GM12878 (cell line): ENCODE results near the gene CSMD2. TPM values are rescaled to one million over a fixed set of nuclear protein-coding genes. Genes with fewer than 3 reads are reported as not detected.

Source experiments
- ATAC-seq: fragments of 200-7000 bp; cut with Tn5 transposase; 3 replicates; pipeline ENCODE4 v1.9.1; 2020; ENCODE audit warnings: mild to moderate bottlenecking, moderate library complexity
- BruUV-seq: library from RNA; stranded (reverse); fragments of 400-500 nt; replicated peaks from 2 replicates; lab custom pipeline; 2021; lab: Mats Ljungman, UMichigan
- CTCF ChIA-PET: fragments of 300-600 bp; sonication (Branson Sonifier 250); formaldehyde crosslinking; extraction: SDS; loops from one replicate; lab custom pipeline; 2021; ENCODE audit warnings: inconsistent platforms; lab: Yijun Ruan, JAX
- POLR2A ChIA-PET: fragments of 350-600 bp; formaldehyde crosslinking; extraction: SDS; loops from one replicate; lab custom pipeline; 2021; ENCODE audit warnings: inconsistent platforms; lab: Charles Lee
- RAD21 ChIA-PET: fragments of 300-600 bp; sonication (Branson Sonifier 250); formaldehyde crosslinking; loops from one replicate; lab custom pipeline; 2023; ENCODE audit warnings: antibody characterized with exemption; ENCODE audit not compliant: unreplicated experiment; lab: Charles Lee
- SMC1A ChIA-PET: fragments of 300-600 bp; sonication (Branson Sonifier 250); formaldehyde crosslinking; loops from one replicate; lab custom pipeline; 2023; ENCODE audit not compliant: unreplicated experiment, uncharacterized antibody; lab: Charles Lee
- DNase-seq: peaks from one replicate; pipeline ENCODE4 v3.0.0-alpha.2; 2011; ENCODE audit warnings: low read depth, low spot score
- FAIRE-seq: peaks from 3 replicates; lab custom pipeline; 2011; peaks lifted over from hg19 to GRCh38; lab: Jason Lieb, UNC
- H2AFZ ChIP-seq: 2 replicates; pipeline ENCODE4 v1.6.0; 2011; ENCODE audit warnings: low read depth, low read length, control low read depth; ENCODE audit not compliant: control insufficient read depth
- H3K27ac ChIP-seq: 2 replicates; pipeline ENCODE4 v1.5.1; 2011; ENCODE audit warnings: control low read depth; ENCODE audit not compliant: control insufficient read depth, insufficient read depth
- H3K27me3 ChIP-seq, 2 experiments: replicated peaks in 1 of 2; 2 replicates each; pipeline versions ENCODE4 v1.6.0 to v1.6.1; 2011; ENCODE audit warnings: low read length in 1 of 2; ENCODE audit not compliant: control insufficient read depth in 2 of 2, insufficient read depth in 2 of 2
- H3K36me3 ChIP-seq, 2 experiments: 2 replicates each; pipeline ENCODE4 v1.5.1; 2011; ENCODE audit warnings: low read length in 1 of 2; ENCODE audit not compliant: control insufficient read depth in 2 of 2, insufficient read depth in 2 of 2
- H3K4me1 ChIP-seq: 2 replicates; pipeline ENCODE4 v1.6.1; 2011; ENCODE audit warnings: mild to moderate bottlenecking, low read length, moderate library complexity, mixed read lengths; ENCODE audit not compliant: control insufficient read depth, insufficient read depth
- H3K4me2 ChIP-seq: 2 replicates; pipeline ENCODE4 v1.6.0; 2011; ENCODE audit warnings: control low read depth; ENCODE audit not compliant: control insufficient read depth, insufficient read depth
- H3K4me3 ChIP-seq: fragments of 200-600 bp; sonication (generic); 2 replicates; pipeline ENCODE4 v1.5.1; 2016
- H3K79me2 ChIP-seq: 2 replicates; pipeline ENCODE4 v1.6.0; 2011; ENCODE audit warnings: low read length; ENCODE audit not compliant: control insufficient read depth, insufficient read depth
- H3K9ac ChIP-seq: 2 replicates; pipeline ENCODE4 v1.8.0; 2011; ENCODE audit warnings: low read length, control low read depth, mixed read lengths; ENCODE audit not compliant: control insufficient read depth, insufficient read depth
- H3K9me3 ChIP-seq: replicated peaks from 3 replicates; pipeline ENCODE4 v1.5.1; 2011; ENCODE audit warnings: mild to moderate bottlenecking, low read length; ENCODE audit not compliant: control insufficient read depth, insufficient read depth
- H4K20me1 ChIP-seq: 2 replicates; pipeline ENCODE4 v1.6.0; 2011; ENCODE audit not compliant: control insufficient read depth, insufficient read depth
- BCL3 ChIP-seq: IDR thresholded peaks from 2 replicates; pipeline ENCODE4 v1.6.1; 2011; ENCODE audit warnings: borderline replicate concordance, low read depth, mild to moderate bottlenecking, moderate library complexity, low read length; ENCODE audit not compliant: insufficient read depth, poor library complexity, severe bottlenecking
- CEBPZ ChIP-seq: fragments of 150-350 bp; IDR thresholded peaks from 2 replicates; pipeline ENCODE4 v1.6.1; 2016; ENCODE audit warnings: low read depth, low read length
- GABPA ChIP-seq: IDR thresholded peaks from 2 replicates; pipeline ENCODE4 v1.6.1; 2014; ENCODE audit warnings: antibody characterized with exemption, low read depth, mild to moderate bottlenecking, inconsistent platforms
- HSF1 ChIP-seq: fragments of 150-350 bp; IDR thresholded peaks from 2 replicates; pipeline ENCODE4 v1.6.1; 2014; ENCODE audit warnings: mild to moderate bottlenecking, low read depth, low read length
- JUNB ChIP-seq: IDR thresholded peaks from 2 replicates; pipeline ENCODE4 v1.6.1; 2016; ENCODE audit warnings: antibody characterized with exemption, mild to moderate bottlenecking
- PAX5 ChIP-seq: IDR thresholded peaks from 2 replicates; pipeline ENCODE4 v1.6.1; 2011; ENCODE audit warnings: low read depth, low read length, borderline replicate concordance
- SKIL ChIP-seq: fragments of 450-650 bp; IDR thresholded peaks from 2 replicates; pipeline ENCODE4 v1.6.1; 2017; ENCODE audit warnings: mild to moderate bottlenecking, low read depth, inconsistent platforms; ENCODE audit not compliant: poor library complexity, severe bottlenecking
- ZNF217 ChIP-seq: fragments of 450-650 bp; IDR thresholded peaks from 2 replicates; pipeline ENCODE4 v1.6.1; 2017; ENCODE audit warnings: antibody characterized with exemption, mild to moderate bottlenecking
- WGBS: methylation state at CpG from one replicate; pipeline ENCODE4 v1.1.6; 2016; ENCODE audit warnings: low lambda C conversion rate; ENCODE audit not compliant: insufficient replicate concordance, insufficient coverage; ENCODE audit errors: missing lambda C conversion rate; 5-methylcytosine and 5-hydroxymethylcytosine counted together
- in situ Hi-C: fragments of 300-500 bp; cut with MboI; formaldehyde crosslinking; loops from 9 replicates; pipeline ENCODE4 v1.14.3; 2018; ENCODE audit warnings: mixed read lengths
- intact Hi-C: fragments of 100-400 bp; cut with micrococcal nuclease; formaldehyde crosslinking; loops from one replicate; pipeline ENCODE4 v1.14.2; 2022; ENCODE audit not compliant: unreplicated experiment
- polyA plus RNA-seq, 11 experiments: library from polyadenylated mRNA; depleted of rRNA in 4 of 11; unstranded in 6 of 11; stranded (reverse) in 5 of 11; fragments of >200 nt; fragmentation: Nextera tagmentation in 4 of 11; fragmentation: Illumina TruSeq in 1 of 11; extraction: Ambion mirVana in 4 of 11; extraction: Trizol in 1 of 11; gene quantifications; 1 replicate in 1 of 11; 2 replicates in 10 of 11; pipeline versions ENCODE4 v1.2.1 to v1.2.3, GENCODE V29; 2011 to 2016; ENCODE audit warnings: inconsistent platforms in 2 of 11, missing spikeins in 2 of 11, low read depth in 1 of 11
- total RNA-seq, 4 experiments: library from RNA; depleted of rRNA in 3 of 4; stranded (reverse); fragments of >200 nt in 3 of 4; fragmentation: Illumina TruSeq in 1 of 4; extraction: Trizol in 1 of 4; gene quantifications; 2 replicates each; pipeline versions ENCODE4 v1.2.1 to v1.2.3, GENCODE V29; 2013 to 2021
- TF ChIP-seq, protein P1 (sequence below): fragments of 450-650 bp; IDR thresholded peaks from 2 replicates; pipeline ENCODE4 v1.6.1; 2017; ENCODE audit warnings: mild to moderate bottlenecking, moderate library complexity

Gene CSMD2
- total and polyA plus RNA-seq, 10 of the 15 experiments (the other 5 are each of a cell fraction or from before 2014, with no cell fraction given), result under 0.01 TPM; not detected in 9

DNA sequence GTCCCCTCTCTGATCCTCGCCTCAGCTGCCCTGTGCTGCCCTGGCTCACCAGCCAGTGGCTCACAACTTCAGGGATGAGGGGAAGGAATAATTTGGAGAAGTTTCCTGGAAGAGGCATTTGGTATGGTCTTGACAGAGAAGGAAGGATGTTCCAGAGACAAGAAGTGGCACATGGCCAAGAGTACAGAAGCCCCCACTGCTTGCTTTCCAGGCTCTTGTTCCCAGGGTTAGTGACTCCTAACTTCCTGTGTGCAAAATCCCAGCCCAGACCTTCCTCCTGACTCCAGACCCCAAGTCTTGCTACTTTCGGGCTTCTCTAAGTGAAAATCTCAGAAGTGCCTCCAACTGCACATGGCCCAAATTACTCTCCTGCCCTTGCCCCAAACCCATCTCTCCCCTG is 215.5 kb downstream of the CSMD2 start:
- ATAC-seq (no peak), DNase-seq (no peak), FAIRE-seq (no peak)
- BruUV-seq, result no TSS peak
- RAD21 ChIA-PET, result no interaction called here
- Histone ChIP-seq H3K9me3 (no peaks in the 10 kb centered on the region), H3K27me3 (no peaks in the 10 kb centered on the region), H3K36me3 (no peaks in the 10 kb centered on the region), H4K20me1 (no peaks in the 10 kb centered on the region), H3K27ac (no peak overlapping the region), H2AFZ (no peak overlapping the region), H3K4me2 (no peak overlapping the region), H3K4me1 (no peaks in the 10 kb centered on the region), H3K4me3 (no peak overlapping the region), H3K9ac (no peak overlapping the region), H3K79me2 (no peaks in the 10 kb centered on the region)
- SMC1A ChIA-PET, result no interaction called here
- CTCF ChIA-PET, result no interaction called here
- TF ChIP-seq, protein P1, sequence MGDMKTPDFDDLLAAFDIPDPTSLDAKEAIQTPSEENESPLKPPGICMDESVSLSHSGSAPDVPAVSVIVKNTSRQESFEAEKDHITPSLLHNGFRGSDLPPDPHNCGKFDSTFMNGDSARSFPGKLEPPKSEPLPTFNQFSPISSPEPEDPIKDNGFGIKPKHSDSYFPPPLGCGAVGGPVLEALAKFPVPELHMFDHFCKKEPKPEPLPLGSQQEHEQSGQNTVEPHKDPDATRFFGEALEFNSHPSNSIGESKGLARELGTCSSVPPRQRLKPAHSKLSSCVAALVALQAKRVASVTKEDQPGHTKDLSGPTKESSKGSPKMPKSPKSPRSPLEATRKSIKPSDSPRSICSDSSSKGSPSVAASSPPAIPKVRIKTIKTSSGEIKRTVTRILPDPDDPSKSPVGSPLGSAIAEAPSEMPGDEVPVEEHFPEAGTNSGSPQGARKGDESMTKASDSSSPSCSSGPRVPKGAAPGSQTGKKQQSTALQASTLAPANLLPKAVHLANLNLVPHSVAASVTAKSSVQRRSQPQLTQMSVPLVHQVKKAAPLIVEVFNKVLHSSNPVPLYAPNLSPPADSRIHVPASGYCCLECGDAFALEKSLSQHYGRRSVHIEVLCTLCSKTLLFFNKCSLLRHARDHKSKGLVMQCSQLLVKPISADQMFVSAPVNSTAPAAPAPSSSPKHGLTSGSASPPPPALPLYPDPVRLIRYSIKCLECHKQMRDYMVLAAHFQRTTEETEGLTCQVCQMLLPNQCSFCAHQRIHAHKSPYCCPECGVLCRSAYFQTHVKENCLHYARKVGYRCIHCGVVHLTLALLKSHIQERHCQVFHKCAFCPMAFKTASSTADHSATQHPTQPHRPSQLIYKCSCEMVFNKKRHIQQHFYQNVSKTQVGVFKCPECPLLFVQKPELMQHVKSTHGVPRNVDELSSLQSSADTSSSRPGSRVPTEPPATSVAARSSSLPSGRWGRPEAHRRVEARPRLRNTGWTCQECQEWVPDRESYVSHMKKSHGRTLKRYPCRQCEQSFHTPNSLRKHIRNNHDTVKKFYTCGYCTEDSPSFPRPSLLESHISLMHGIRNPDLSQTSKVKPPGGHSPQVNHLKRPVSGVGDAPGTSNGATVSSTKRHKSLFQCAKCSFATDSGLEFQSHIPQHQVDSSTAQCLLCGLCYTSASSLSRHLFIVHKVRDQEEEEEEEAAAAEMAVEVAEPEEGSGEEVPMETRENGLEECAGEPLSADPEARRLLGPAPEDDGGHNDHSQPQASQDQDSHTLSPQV, result no peak
- no peak for TF ChIP-seq ZNF217
- no peak for TF ChIP-seq JUNB
- TF ChIP-seq SKIL, result no peak
- TF ChIP-seq PAX5, result no peak
- no peak for TF ChIP-seq HSF1
- no peak for TF ChIP-seq GABPA
- TF ChIP-seq BCL3, result no peak
- TF ChIP-seq CEBPZ, result no peak
- intact Hi-C loops (no loop called here), in situ Hi-C loops (no loop called here)
- WGBS, result 0% methylated on average over 2 of the region's 2 CpGs
- POLR2A ChIA-PET, result no interaction called here
